HL-60/S4 (cell line): ENCODE results near the gene ZNG1A.
"Not testable (repeated sequence)": the region's sequence is repeated elsewhere in the genome, so short reads cannot be mapped to it uniquely, and the experiment has no call there.

Experiments
- in situ Hi-C: fragments of 300-500 bp; cut with MboI; formaldehyde crosslinking; loops from 2 replicates; pipeline ENCODE4 v1.14.3; 2022; ENCODE audit warnings: low sequenced_read_pairs

ZNG1A gene

GRCh38 chr9:178140-178825 lies 573 bp downstream of the ZNG1A start:
- in situ Hi-C loops, result not testable (repeated sequence)

DNA sequence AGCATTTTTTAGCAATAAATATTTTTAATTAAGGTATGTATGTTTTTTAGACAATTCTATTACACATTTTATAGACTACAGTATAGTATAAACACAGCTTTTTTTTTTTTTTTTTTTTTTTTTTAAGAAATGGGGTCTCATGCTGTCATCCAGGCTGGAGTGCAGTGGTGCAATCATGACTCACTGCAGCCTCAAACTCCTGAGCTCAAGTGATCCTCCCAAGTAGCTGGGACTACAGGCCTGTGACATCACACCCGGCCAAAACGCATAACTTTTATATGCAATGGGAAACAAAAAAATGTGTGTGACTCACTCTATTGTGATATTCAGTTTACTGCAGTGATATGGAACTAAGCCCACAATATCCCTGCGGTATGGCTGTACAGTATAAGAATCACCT lies 9.1 kb downstream of the ZNG1A start:
- in situ Hi-C loops, result not testable (repeated sequence)

- in situ Hi-C loops, result not testable (repeated sequence)
These were observed 19.0 kb downstream of the ZNG1A start for GRCh38 chr9:159871-160270.

- in situ Hi-C loops, result not testable (repeated sequence)
These were observed 27.7 kb downstream of the ZNG1A start for GRCh38 chr9:151173-151572.

DNA sequence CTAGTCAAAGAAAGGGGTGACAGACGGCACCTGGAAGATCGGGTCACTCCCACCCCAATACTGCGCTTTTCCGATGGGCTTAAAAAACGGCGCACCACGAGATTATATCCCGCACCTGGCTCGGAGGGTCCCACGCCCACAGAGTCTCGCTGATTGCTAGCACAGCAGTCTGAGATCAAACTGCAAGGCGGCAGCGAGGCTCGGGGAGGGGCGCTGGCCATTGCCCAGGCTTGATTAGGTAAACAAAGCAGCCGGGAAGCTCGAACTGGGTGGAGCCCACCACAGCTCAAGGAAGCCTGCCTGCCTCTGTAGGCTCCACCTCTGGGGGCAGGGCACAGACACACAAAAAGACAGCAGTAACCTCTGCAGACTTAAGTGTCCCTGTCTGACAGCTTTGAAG lies 39.0 kb downstream of the ZNG1A start:
- in situ Hi-C loops, result not testable (repeated sequence)

DNA sequence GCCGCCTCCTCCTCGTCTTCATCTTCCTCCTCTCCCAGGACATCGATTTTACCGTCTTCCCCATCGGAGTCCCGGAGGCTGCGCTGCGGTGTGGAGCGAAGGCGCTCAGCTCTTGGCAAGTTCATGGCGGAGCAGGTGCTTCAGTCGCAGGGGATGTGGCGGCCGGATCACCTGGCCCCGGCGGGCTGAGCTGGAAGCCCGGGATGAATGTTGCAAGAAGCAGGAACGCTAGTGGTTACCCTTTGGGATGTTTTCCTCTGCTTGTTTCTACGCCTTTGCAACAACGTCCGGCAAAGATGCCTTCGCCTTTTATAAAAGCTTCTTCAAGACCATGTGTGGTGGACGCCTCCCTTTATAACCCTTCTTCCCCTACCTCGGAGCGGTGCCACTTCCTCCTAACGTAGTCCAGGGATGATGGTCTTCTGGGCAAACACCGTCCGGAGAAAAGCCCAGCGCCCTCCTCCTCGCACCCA lies 60.8 kb downstream of the ZNG1A start, which contains the start of gene FOXD4:
Gene FOXD4 (minus strand): TSS at position 423 of the 473 bp plus-strand sequence. CDS start 298 bp downstream, at position 125.
- in situ Hi-C loops, result not testable (repeated sequence)

DNA sequence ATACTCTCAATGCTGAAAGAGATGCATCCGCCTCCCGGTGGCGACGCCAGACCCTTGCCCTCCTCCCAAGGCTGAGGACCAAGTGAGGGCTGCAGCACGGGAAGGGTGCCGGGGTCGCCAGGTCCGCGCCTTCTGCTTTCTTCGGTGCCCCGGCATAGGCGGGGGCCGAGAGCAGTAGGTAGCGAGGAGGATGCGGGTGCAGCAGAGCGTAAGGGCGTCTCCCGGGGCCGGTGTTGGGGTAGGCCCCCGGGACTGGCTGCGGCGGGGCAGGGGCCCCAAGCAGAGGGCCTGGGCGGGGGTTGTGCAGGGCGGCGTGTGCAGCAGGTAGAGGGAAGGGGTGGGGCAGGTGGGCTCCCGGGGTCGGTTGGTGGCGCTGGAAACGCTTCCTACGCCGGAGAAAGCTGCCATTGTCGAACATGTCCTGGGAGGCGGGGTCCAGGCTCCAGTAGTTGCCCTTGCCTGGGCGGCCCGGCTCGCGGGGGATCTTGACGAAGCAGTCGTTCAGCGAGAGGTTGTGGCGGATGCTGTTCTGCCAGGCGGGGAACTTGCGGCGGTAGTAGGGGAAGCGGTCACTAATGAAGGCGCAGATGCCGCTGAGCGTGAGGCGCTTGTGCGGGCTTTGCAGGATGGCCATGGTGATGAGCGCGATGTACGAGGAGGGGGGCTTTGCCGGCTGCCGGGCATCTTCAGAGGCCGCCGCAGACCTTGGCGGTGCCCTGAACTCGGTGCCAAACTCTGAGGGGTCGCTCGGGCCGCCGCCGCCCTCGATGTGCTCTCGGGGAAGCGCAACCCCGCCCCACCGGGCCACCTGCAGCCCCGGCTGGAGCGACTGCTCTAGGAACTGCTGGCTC lies 61.5 kb downstream of the ZNG1A start:
- in situ Hi-C loops, result not testable (repeated sequence)

DNA sequence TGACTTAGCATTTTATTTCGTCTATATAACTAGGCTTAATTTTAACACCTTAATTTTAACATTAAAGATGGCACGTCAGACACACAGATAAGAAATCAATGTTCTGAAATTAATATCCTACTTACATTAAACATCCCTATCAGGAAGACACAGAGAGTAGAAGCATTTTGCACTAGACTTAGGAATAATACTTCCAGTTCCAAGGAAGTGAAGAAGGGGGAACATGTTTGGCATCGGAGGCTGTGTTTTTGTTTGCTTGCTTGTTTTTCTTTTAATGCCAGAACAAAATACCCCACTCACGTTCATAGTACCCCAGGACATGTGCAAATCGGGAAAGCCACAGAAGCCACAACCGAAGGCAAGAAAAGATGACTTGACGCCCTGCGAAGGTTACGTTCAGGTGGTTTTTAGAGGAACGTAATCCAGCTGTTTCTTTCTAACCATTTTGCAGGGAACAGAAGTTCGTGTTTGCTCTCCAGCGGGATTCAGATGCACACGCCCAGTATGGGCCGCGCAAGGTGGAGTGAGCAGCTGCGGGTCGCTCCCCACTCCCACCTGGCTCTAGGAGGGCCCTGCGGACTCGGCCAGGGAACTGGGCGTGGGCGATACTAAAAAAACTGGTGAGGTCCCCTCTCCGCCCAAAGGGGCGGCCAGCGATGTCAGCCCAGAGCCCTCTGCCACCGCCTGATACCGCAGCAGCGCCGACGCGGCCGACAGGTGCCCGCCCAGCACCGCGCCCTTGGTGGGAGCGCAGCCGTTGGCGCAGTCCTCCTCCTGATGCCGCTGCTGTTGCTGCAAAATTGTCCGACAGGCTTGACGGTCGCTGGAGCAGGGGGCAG lies 62.4 kb downstream of the ZNG1A start:
- in situ Hi-C loops, result not testable (repeated sequence)

DNA sequence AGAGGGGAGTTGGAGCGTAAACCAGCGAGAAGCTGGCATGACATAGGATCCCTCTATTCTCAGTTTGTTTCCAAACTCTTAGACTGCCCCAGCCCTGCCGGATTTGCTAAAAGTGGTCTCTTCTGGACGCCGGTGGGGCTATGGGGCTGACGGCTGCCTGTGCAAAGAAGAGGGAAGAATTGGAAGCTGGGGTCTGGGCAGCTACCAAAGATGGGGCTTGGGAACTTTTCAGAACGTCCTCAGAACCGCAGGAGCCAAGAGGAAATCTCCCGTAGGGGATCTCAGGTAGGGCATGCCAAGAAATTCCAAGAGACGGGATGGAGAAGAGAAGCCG lies 63.8 kb downstream of the ZNG1A start:
- in situ Hi-C loops, result not testable (repeated sequence)

DNA sequence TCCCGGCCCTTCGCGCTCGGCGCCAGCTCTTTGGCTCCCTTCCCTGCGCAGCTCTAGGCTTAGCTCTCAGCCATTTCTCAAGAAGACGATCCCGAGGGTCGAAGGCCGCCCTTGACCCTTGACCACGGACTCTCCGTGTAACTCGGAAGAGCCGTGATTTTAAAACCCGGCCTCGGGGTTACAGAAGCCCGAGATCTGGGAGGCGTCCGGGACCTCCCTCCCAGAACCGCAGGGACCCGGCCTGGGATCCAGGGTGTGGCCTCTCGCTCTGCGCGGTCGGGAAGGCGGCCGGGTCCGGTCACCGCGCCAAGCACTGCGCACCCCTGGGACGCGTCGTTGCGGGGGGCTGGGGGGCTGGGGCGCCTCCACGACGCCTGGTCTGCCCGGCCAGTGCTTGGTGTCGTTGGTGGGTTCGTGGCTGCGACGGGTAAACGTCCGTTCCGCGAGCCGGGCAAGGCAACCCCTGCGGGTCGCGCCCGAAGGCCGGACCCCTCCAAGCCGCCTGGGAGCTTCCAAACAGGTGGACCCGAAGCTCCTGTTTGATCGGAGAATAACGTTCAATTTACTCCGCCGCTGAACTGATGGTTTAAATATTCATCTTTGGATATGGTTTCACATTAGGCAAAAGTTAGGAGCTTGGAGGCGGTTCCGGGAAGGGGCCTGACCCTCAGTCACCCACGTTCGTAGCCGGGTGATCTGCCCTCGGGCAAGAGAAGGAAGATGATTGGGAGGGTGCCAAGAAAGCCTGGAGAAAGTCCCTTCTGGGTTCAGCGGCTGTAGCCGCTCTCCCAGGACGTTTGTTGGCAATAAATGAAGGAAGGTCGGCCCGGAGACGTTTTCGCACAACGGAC lies 64.4 kb downstream of the ZNG1A start:
- in situ Hi-C loops, result not testable (repeated sequence)

- in situ Hi-C loops, result not testable (repeated sequence)
These were observed 65.2 kb downstream of the ZNG1A start for GRCh38 chr9:113468-114266.

DNA sequence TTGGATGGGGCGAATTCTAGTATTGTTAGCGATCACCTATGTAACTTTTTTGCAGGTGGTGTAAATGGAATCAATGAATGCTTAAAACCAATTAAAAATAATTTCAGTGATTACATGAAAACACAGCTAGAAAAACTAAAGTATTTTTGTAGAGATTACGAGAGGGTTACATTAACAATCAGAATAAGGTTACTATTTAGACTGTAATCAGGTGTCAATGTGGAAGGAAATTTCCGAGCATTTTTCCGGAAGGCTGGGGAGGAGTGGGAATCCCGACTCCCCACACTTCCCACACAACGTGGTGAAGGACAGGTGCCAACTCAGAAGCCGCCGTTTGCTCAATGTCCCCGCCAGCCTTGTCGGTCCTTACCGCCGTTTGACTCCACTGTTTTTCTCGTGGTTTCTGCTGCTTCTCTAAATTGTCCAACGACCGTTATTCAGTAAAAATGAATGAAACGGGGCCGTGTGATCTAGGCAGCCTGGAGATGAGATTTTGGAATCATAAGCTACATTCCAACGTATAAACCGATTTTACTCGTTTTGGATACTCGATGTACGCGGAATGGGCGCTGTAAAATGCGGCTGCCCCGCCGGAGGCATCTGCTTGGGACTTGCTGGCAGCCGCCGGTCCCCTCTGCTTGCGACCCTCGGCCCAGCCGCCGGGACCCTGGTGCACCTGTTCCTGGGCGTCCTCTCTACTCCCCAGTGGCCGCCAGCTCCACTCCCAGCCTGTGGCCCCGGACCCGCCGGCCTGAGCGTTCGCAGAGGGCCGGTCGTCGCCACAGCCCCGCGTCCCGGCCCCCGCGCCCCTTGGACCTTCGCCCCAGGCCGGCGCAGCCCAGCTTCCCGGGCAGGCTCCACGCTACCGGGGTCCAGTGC lies 66.0 kb downstream of the ZNG1A start:
- in situ Hi-C loops, result not testable (repeated sequence)

DNA sequence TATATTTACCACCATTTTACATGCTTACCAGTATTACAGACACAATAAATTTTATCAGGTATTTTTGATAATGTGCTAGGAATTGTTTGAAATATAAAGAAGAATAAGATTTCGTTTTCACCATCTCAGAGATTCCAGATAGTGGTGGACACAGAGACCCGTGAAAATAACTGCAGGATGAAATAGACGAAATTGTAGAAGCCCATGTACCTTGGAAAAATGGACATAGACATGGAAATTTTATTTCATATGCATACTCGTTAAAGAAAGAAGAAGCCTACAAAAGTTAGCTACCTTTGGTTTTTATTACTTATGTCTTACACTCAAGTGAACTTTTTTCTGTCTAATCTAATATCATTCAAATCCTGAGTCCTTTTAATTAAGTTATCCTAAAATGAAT lies 68.2 kb downstream of the ZNG1A start:
- in situ Hi-C loops, result not testable (repeated sequence)

DNA sequence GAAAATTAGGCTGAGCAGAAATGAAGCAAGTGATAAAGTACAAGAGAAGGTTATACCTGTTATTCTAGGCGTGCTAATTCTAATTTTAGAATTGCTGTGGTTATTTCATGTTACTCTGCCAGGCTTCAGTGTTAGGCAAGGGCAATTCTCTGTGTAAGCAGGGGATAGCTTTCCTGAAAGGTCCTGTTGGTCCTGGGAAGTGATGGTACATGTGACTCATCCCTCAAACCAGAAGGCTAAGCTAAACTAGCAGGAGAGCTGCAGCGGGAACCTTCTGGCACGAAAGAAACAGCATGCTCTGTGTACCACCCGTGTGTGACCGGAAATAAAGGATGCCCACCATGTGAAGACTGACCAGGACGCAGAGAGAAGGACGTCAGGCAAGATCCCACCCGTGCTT lies 69.3 kb downstream of the ZNG1A start:
- in situ Hi-C loops, result not testable (repeated sequence)

- in situ Hi-C loops, result not testable (repeated sequence)
These were observed 69.9 kb downstream of the ZNG1A start for GRCh38 chr9:108742-109495.

- in situ Hi-C loops, result not testable (repeated sequence)
These were observed 72.9 kb downstream of the ZNG1A start for GRCh38 chr9:105991-106390.

- in situ Hi-C loops, result not testable (repeated sequence)
These were observed 78.4 kb downstream of the ZNG1A start for GRCh38 chr9:100430-100829.

DNA sequence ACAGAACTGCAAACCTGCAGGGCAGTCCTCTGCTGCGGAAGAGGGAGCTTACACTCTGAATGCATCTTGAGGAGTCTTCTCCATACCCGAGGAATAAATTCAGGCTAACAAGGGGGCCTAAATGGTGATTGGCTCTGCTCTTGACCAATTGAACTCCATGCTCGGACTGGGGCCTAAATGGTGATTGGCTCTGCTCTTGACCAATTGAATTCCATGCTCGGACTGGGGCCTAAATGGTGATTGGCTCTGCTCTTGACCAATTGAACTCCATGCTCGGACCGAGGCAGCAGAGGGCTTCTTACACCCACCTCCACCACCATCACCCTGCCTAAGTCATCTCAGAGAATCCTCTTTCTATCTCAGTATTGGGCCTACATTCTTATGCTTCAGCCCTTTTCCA lies 79.0 kb downstream of the ZNG1A start:
- in situ Hi-C loops, result not testable (repeated sequence)
